ENCODE measurements around the gene MPPED1. TPM values are rescaled to one million over a fixed set of nuclear protein-coding genes. Genes with fewer than 3 reads are reported as not detected.

Gene MPPED1
- total and polyA plus RNA-seq, 2 donors (not counting 1 experiment from before 2014, with no cell fraction given), result 0.13 TPM; not detected in 1

GRCh38 chr22:43401661-43402060, 10.2 kb upstream of the MPPED1 start:
- Mint-ChIP-seq H3K27ac (no peak overlapping the region), H3K9me3 (ENCODE audit: insufficient read depth) (peaks cover 2% of the 10 kb centered on the region), H3K4me1 (no peaks in the 10 kb centered on the region), H3K27me3 (peaks cover 29% of the 10 kb centered on the region), H3K4me3 (no peak overlapping the region)
- H3K27ac ChIP-seq (ENCODE audit: low read length in 2 of 2), result no peak overlapping the region
- peaks cover 0 to 16% (median 0%) of the 10 kb centered on the region in 3 donors for H3K9me3 ChIP-seq (ENCODE audit: control extremely low read depth in 1 of 3, control insufficient read depth in 2 of 3, insufficient read depth in 1 of 3, low read length in 2 of 3)
- intact Hi-C loops (cut with micrococcal nuclease), result no loop called here
- TF ChIP-seq CTCF (IDR thresholded peaks at IDR 0.05), result no peak
- TF ChIP-seq EZH2 (IDR thresholded peaks at IDR 0.05; ENCODE audit: borderline replicate concordance, insufficient read depth, low read depth, low read length, poor library complexity, severe bottlenecking), result no peak
- no peaks in the 10 kb centered on the region for H3K4me1 ChIP-seq (ENCODE audit: control insufficient read depth in 2 of 2, insufficient read depth in 2 of 2, low read length in 2 of 2)
- no peak overlapping the region for H3K4me2 ChIP-seq (replicated peaks; ENCODE audit: low read depth, low read length, poor library complexity, severe bottlenecking)
- DNase-seq (no peak), ATAC-seq (ENCODE audit: low read depth) (no peak)
- H4K20me1 ChIP-seq (ENCODE audit: control insufficient read depth, insufficient read depth, low read length, poor library complexity, severe bottlenecking), result no peaks in the 10 kb centered on the region
- H3K36me3 ChIP-seq (replicated peaks in 1 of 2; ENCODE audit: control extremely low read depth in 1 of 2, control insufficient read depth in 1 of 2, extremely low read depth in 1 of 2, insufficient read depth in 2 of 2, low read length in 1 of 2), result no peaks in the 10 kb centered on the region
- no peak overlapping the region for H2AFZ ChIP-seq (ENCODE audit: insufficient read depth, low read depth, low read length, poor library complexity, severe bottlenecking)
- H3K27me3 ChIP-seq (replicated peaks in 1 of 4; ENCODE audit: control extremely low read depth in 1 of 4, control insufficient read depth in 3 of 4, insufficient read depth in 4 of 4, low read length in 3 of 4), result peaks cover 0 to 3% (median 0%) of the 10 kb centered on the region in 4 experiments
- H3K9ac ChIP-seq (ENCODE audit: low read length), result no peak overlapping the region
- no peaks in the 10 kb centered on the region for H3K79me2 ChIP-seq (ENCODE audit: control insufficient read depth, insufficient read depth, low read length)
- H3K4me3 ChIP-seq (ENCODE audit: control extremely low read depth in 1 of 5, extremely low read depth in 1 of 5, insufficient read depth in 1 of 5, low read depth in 2 of 5, low read length in 4 of 5), result no peak overlapping the region
- POLR2A ChIA-PET, result no interaction called here
- 81% methylated on average over 2 of the region's 3 CpGs for WGBS (ENCODE audit: insufficient coverage)
- CTCF ChIA-PET, result no interaction called here

- H3K27ac Mint-ChIP-seq, result no peak overlapping the region
- no peak overlapping the region for H3K4me2 ChIP-seq (replicated peaks; ENCODE audit: low read depth, low read length, poor library complexity, severe bottlenecking)
- H3K27me3 Mint-ChIP-seq, result peaks cover 32% of the 10 kb centered on the region
- H3K4me3 ChIP-seq (ENCODE audit: control extremely low read depth in 1 of 5, extremely low read depth in 1 of 5, insufficient read depth in 1 of 5, low read depth in 2 of 5, low read length in 4 of 5), result no peak overlapping the region
- no peak overlapping the region for H2AFZ ChIP-seq (ENCODE audit: insufficient read depth, low read depth, low read length, poor library complexity, severe bottlenecking)
- ChIA-PET CTCF (no interaction called here), POLR2A (no interaction called here)
- no peak overlapping the region for H3K4me3 Mint-ChIP-seq
- H3K9ac ChIP-seq (ENCODE audit: low read length), result no peak overlapping the region
- no peaks in the 10 kb centered on the region for H3K79me2 ChIP-seq (ENCODE audit: control insufficient read depth, insufficient read depth, low read length)
- no peaks in the 10 kb centered on the region for H4K20me1 ChIP-seq (ENCODE audit: control insufficient read depth, insufficient read depth, low read length, poor library complexity, severe bottlenecking)
- no peak for DNase-seq
- intact Hi-C loops (cut with micrococcal nuclease), result no loop called here
- no peaks in the 10 kb centered on the region for H3K4me1 ChIP-seq (ENCODE audit: control insufficient read depth in 2 of 2, insufficient read depth in 2 of 2, low read length in 2 of 2)
- WGBS (ENCODE audit: insufficient coverage), result 70% methylated on average over 1 of the region's 1 CpG
- no peak for ATAC-seq (ENCODE audit: low read depth)
- H3K27me3 ChIP-seq (replicated peaks in 1 of 4; ENCODE audit: control extremely low read depth in 1 of 4, control insufficient read depth in 3 of 4, insufficient read depth in 4 of 4, low read length in 3 of 4), result peaks cover 0 to 3% (median 0%) of the 10 kb centered on the region in 4 experiments
- H3K9me3 Mint-ChIP-seq (ENCODE audit: insufficient read depth), result peaks cover 2% of the 10 kb centered on the region
- no peak overlapping the region for H3K27ac ChIP-seq (ENCODE audit: low read length in 2 of 2)
- no peaks in the 10 kb centered on the region for H3K4me1 Mint-ChIP-seq
- TF ChIP-seq EZH2 (IDR thresholded peaks at IDR 0.05; ENCODE audit: borderline replicate concordance, insufficient read depth, low read depth, low read length, poor library complexity, severe bottlenecking) (no peak), CTCF (IDR thresholded peaks at IDR 0.05) (no peak)
- H3K9me3 ChIP-seq (ENCODE audit: control extremely low read depth in 1 of 3, control insufficient read depth in 2 of 3, insufficient read depth in 1 of 3, low read length in 2 of 3), result peaks cover 0 to 16% (median 0%) of the 10 kb centered on the region in 3 donors
- H3K36me3 ChIP-seq (replicated peaks in 1 of 2; ENCODE audit: control extremely low read depth in 1 of 2, control insufficient read depth in 1 of 2, extremely low read depth in 1 of 2, insufficient read depth in 2 of 2, low read length in 1 of 2), result no peaks in the 10 kb centered on the region
Measured at GRCh38 chr22:43402128-43402527, 9.7 kb upstream of the MPPED1 start.

Data from B cell (primary cell).